Mesendoderm (in vitro differentiated cells): ENCODE data around the gene GRIK4.

Experiments used
- DNase-seq: peaks from one replicate; pipeline ENCODE4 v3.0.0; 2013
- H2AK5ac ChIP-seq: 2 replicates; pipeline ENCODE4 v1.6.1; 2013; ENCODE audit warnings: low read length, inconsistent platforms
- H2BK120ac ChIP-seq: 2 replicates; pipeline ENCODE4 v1.6.1; 2013; ENCODE audit warnings: low read depth, mild to moderate bottlenecking, low read length, moderate library complexity, mixed read lengths
- H2BK15ac ChIP-seq: replicated peaks from 2 replicates; pipeline ENCODE4 v1.6.1; 2013; ENCODE audit warnings: low read depth, mild to moderate bottlenecking, moderate library complexity
- H2BK5ac ChIP-seq: 2 replicates; pipeline ENCODE4 v1.6.1; 2013; ENCODE audit warnings: low read length, inconsistent platforms
- H3K18ac ChIP-seq: 2 replicates; pipeline ENCODE4 v1.6.1; 2013; ENCODE audit warnings: mild to moderate bottlenecking, low read length, mixed read lengths
- H3K23ac ChIP-seq: one replicate; pipeline ENCODE4 v1.6.1; 2013; ENCODE audit warnings: low read length
- H3K27ac ChIP-seq: 2 replicates; pipeline ENCODE4 v1.5.1; 2013; ENCODE audit warnings: low read depth, mild to moderate bottlenecking, inconsistent platforms, low read length, moderate library complexity
- H3K27me3 ChIP-seq: 2 replicates; pipeline ENCODE4 v1.6.1; 2013; ENCODE audit warnings: low read length, control low read depth, mild to moderate bottlenecking, inconsistent platforms; ENCODE audit not compliant: insufficient read depth, poor library complexity
- H3K36me3 ChIP-seq: 2 replicates; pipeline ENCODE4 v1.6.1; 2013; ENCODE audit warnings: low read length, inconsistent platforms; ENCODE audit not compliant: control insufficient read depth, insufficient read depth
- H3K4ac ChIP-seq: one replicate; pipeline ENCODE4 v1.6.1; 2013; ENCODE audit warnings: low read depth, mild to moderate bottlenecking, low read length, moderate library complexity
- H3K4me1 ChIP-seq: 2 replicates; pipeline ENCODE4 v1.6.1; 2013; ENCODE audit warnings: low read depth, low read length, inconsistent platforms; ENCODE audit not compliant: control insufficient read depth
- H3K4me2 ChIP-seq: 2 replicates; pipeline ENCODE4 v1.6.1; 2013; ENCODE audit warnings: low read length
- H3K4me3 ChIP-seq: 2 replicates; pipeline ENCODE4 v1.5.1; 2013; ENCODE audit warnings: mild to moderate bottlenecking, low read length
- H3K56ac ChIP-seq: one replicate; pipeline ENCODE4 v1.6.1; 2013; ENCODE audit warnings: low read length
- H3K79me1 ChIP-seq: 2 replicates; pipeline ENCODE4 v1.6.1; 2013; ENCODE audit warnings: low read length, inconsistent platforms
- H3K79me2 ChIP-seq: 2 replicates; pipeline ENCODE4 v1.6.1; 2013; ENCODE audit warnings: mild to moderate bottlenecking, low read length; ENCODE audit not compliant: control insufficient read depth, insufficient read depth
- H3K9ac ChIP-seq: 2 replicates; pipeline ENCODE4 v1.6.1; 2013; ENCODE audit warnings: low read length, inconsistent platforms
- H4K5ac ChIP-seq: one replicate; pipeline ENCODE4 v1.6.1; 2013; ENCODE audit warnings: low read length
- H4K8ac ChIP-seq: one replicate; pipeline ENCODE4 v1.6.1; 2013; ENCODE audit warnings: low read depth, mild to moderate bottlenecking, control low read depth, low read length, moderate library complexity
- WGBS: extraction: QIAGEN DNeasy Blood & Tissue Kit; methylation state at CpG from one replicate; pipeline ENCODE4 v1.1.7; 2013; ENCODE audit warnings: low lambda C conversion rate, missing lambda C conversion rate; ENCODE audit not compliant: insufficient coverage; ENCODE audit errors: extremely low coverage; 5-methylcytosine and 5-hydroxymethylcytosine counted together

The GRIK4 gene

GRCh38 chr11:120558744-120559431, 47.3 kb downstream of the GRIK4 start:
- no peak overlapping the region for H2BK120ac ChIP-seq
- H2BK5ac ChIP-seq, result no peak overlapping the region
- no peak overlapping the region for H2AK5ac ChIP-seq
- H3K4me3 ChIP-seq, result no peak overlapping the region
- no peak overlapping the region for H4K8ac ChIP-seq
- H3K27me3 ChIP-seq, result no peaks in the 10 kb centered on the region
- H3K79me2 ChIP-seq, result no peaks in the 10 kb centered on the region
- no peak overlapping the region for H2BK15ac ChIP-seq
- H3K36me3 ChIP-seq, result no peaks in the 10 kb centered on the region
- H3K56ac ChIP-seq, result no peak overlapping the region
- no peak overlapping the region for H3K27ac ChIP-seq
- WGBS, result 100% methylated on average over 2 of the region's 8 CpGs
- no peak overlapping the region for H3K23ac ChIP-seq
- DNase-seq, result no peak
- no peak overlapping the region for H3K9ac ChIP-seq
- H3K4me1 ChIP-seq, result peaks cover 10% of the 10 kb centered on the region
- H3K18ac ChIP-seq, result no peak overlapping the region
- no peaks in the 10 kb centered on the region for H3K79me1 ChIP-seq
- no peak overlapping the region for H3K4ac ChIP-seq
- no peak overlapping the region for H3K4me2 ChIP-seq
- no peak overlapping the region for H4K5ac ChIP-seq

DNA sequence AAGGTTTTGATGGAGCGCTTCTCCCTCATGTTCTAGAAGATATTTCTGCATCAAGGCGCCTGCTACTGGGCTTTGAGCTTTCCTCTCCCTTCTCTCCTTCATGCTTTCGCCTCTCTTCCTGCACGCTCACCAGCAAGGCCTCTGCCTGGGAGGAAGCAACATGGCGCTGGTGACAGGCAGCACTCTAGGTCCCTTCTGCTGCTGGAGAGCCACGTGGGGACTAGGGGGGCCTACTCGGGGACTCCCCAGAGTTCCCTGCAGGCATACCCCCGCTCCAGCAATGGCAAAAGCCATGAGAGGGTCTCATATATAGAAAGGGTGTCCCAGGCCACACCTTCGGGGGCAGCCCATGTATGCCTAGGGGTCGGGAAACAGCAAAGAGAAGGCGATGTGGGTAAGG, 49.7 kb downstream of the GRIK4 start:
- H3K9ac ChIP-seq, result no peak overlapping the region
- H4K8ac ChIP-seq, result no peak overlapping the region
- no peak overlapping the region for H2BK5ac ChIP-seq
- no peak overlapping the region for H3K4me2 ChIP-seq
- H3K27me3 ChIP-seq, result no peaks in the 10 kb centered on the region
- no CpG with 5 or more reads among the region's 11 CpGs for WGBS
- H2AK5ac ChIP-seq, result no peak overlapping the region
- H3K56ac ChIP-seq, result no peak overlapping the region
- H2BK120ac ChIP-seq, result no peak overlapping the region
- no peak overlapping the region for H3K27ac ChIP-seq
- H3K36me3 ChIP-seq, result no peaks in the 10 kb centered on the region
- no peak overlapping the region for H3K18ac ChIP-seq
- no peaks in the 10 kb centered on the region for H3K79me1 ChIP-seq
- no peak overlapping the region for H4K5ac ChIP-seq
- no peaks in the 10 kb centered on the region for H3K79me2 ChIP-seq
- no peak overlapping the region for H3K4me3 ChIP-seq
- H3K23ac ChIP-seq, result no peak overlapping the region
- H2BK15ac ChIP-seq, result no peak overlapping the region
- no peak for DNase-seq
- H3K4me1 ChIP-seq, result peaks cover 10% of the 10 kb centered on the region
- no peak overlapping the region for H3K4ac ChIP-seq

DNA sequence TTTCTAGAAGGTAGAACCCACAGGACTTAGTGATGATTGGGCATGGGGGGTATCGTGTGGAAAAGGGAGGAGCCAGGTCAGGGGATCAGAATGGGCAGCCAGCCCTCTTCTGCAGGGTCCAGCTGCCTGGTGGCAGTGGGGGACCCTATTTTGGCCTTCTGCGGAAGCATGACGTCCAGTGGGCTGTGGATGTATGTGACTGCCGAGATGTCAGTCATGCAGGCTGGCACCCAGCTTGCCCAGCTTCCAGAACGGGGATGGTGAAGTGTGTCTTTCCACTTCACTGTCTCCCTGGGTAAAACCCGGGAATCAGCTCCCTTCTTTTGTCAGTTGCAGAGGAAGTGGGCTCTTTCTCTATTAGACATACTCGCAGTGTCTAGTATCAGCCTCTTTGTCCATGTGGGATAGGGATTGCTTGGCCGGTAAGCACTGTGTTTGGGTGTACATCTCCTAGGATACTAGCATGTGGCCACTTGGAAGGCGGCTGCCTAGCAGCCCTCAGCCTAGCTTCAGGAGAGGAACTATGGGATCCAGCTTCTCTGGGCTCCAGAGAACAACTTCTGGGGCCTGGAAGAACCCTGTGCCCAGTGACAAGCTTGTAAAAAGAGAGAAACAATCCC, 51.4 kb downstream of the GRIK4 start:
- Histone ChIP-seq H3K79me1 (no peaks in the 10 kb centered on the region), H2BK120ac (no peak overlapping the region), H3K23ac (no peak overlapping the region), H3K18ac (no peak overlapping the region), H2BK5ac (no peak overlapping the region), H4K8ac (no peak overlapping the region), H3K56ac (no peak overlapping the region), H3K4ac (no peak overlapping the region), H3K4me1 (peaks cover 10% of the 10 kb centered on the region), H3K27ac (no peak overlapping the region), H3K4me2 (no peak overlapping the region), H3K4me3 (no peak overlapping the region), H2BK15ac (no peak overlapping the region), H4K5ac (no peak overlapping the region), H2AK5ac (no peak overlapping the region), H3K79me2 (no peaks in the 10 kb centered on the region), H3K27me3 (no peaks in the 10 kb centered on the region), H3K36me3 (no peaks in the 10 kb centered on the region), H3K9ac (no peak overlapping the region)
- no peak for DNase-seq
- WGBS, result no CpG with 5 or more reads among the region's 9 CpGs

- Histone ChIP-seq H4K8ac (no peak overlapping the region), H3K4me3 (peak overlapping the region; percentile 10), H2BK15ac (no peak overlapping the region), H3K18ac (peak overlapping the region; percentile 77), H2AK5ac (no peak overlapping the region), H3K23ac (no peak overlapping the region), H3K56ac (peak overlapping the region; percentile 91), H3K9ac (peak overlapping the region; percentile 65), H3K4me2 (peak overlapping the region; percentile 78), H4K5ac (no peak overlapping the region), H3K27me3 (no peaks in the 10 kb centered on the region), H2BK120ac (no peak overlapping the region), H3K27ac (no peak overlapping the region), H3K79me2 (no peaks in the 10 kb centered on the region), H3K4ac (peak overlapping the region; percentile 56), H3K36me3 (no peaks in the 10 kb centered on the region), H3K4me1 (peaks cover 10% of the 10 kb centered on the region), H2BK5ac (no peak overlapping the region), H3K79me1 (no peaks in the 10 kb centered on the region)
- WGBS, result no CpG with 5 or more reads among the region's 53 CpGs
- DNase-seq, result peak; percentile 84
These were observed 52.4 kb downstream of the GRIK4 start for GRCh38 chr11:120563703-120564572.

- Histone ChIP-seq H3K18ac (peak overlapping the region; percentile 77), H3K36me3 (no peaks in the 10 kb centered on the region), H3K23ac (no peak overlapping the region), H3K4ac (peak overlapping the region; percentile 56), H3K9ac (peak overlapping the region; percentile 65), H2AK5ac (no peak overlapping the region), H3K79me2 (no peaks in the 10 kb centered on the region), H2BK120ac (no peak overlapping the region), H4K5ac (no peak overlapping the region), H3K56ac (peak overlapping the region; percentile 91), H2BK5ac (no peak overlapping the region), H4K8ac (no peak overlapping the region), H3K27me3 (no peaks in the 10 kb centered on the region), H3K4me3 (peak overlapping the region; percentile 26), H3K4me2 (peak overlapping the region; percentile 78), H3K79me1 (no peaks in the 10 kb centered on the region), H3K4me1 (peaks cover 10% of the 10 kb centered on the region), H3K27ac (no peak overlapping the region), H2BK15ac (no peak overlapping the region)
- DNase-seq, result peak; percentile 76
- no CpG with 5 or more reads among the region's 75 CpGs for WGBS
These were observed 53.2 kb downstream of the GRIK4 start for GRCh38 chr11:120564573-120565311.
